ENCODE results near the gene MAGEA3.
"Not testable (repeated sequence)": the region's sequence is repeated elsewhere in the genome, so short reads cannot be mapped to it uniquely, and the experiment has no call there.

MAGEA3 gene

GRCh38 chrX:152656890-152657289 lies 41.7 kb upstream of the MAGEA3 start:
- Histone ChIP-seq H4K20me1 (ENCODE audit: insufficient read depth, low read length) (no peaks in the 10 kb centered on the region), H3K9ac (ENCODE audit: low read depth, low read length) (no peak overlapping the region), H3K4me3 (ENCODE audit: low read depth in 1 of 2, low read length in 2 of 2) (no peak overlapping the region), H3K4me2 (ENCODE audit: insufficient read depth, low read length) (no peak overlapping the region), H3K36me3 (ENCODE audit: insufficient read depth, low read length) (no peaks in the 10 kb centered on the region), H3K4me1 (ENCODE audit: insufficient read depth, low read length) (no peaks in the 10 kb centered on the region), H3K27me3 (ENCODE audit: insufficient read depth, low read length, poor library complexity) (no peaks in the 10 kb centered on the region), H3K79me2 (ENCODE audit: insufficient read depth, low read length) (no peaks in the 10 kb centered on the region), H2AFZ (ENCODE audit: low read depth, low read length) (no peak overlapping the region), H3K27ac (ENCODE audit: low read length) (no peak overlapping the region), H3K9me3 (ENCODE audit: insufficient read depth, low read length, severe bottlenecking) (no peaks in the 10 kb centered on the region)
- DNase-seq (no peak), ATAC-seq (ENCODE audit: insufficient read depth, low read depth) (no peak)
- no peak for TF ChIP-seq CTCF (IDR thresholded peaks at IDR 0.05; ENCODE audit: borderline replicate concordance, extremely low read depth, low read length, poor library complexity, severe bottlenecking)
- no peak for TF ChIP-seq EZH2 (IDR thresholded peaks at IDR 0.05; ENCODE audit: borderline replicate concordance, low read depth, low read length, severe bottlenecking)

- no peaks in the 10 kb centered on the region for H3K79me2 ChIP-seq (ENCODE audit: insufficient read depth, low read length)
- no peak for ATAC-seq (ENCODE audit: insufficient read depth, low read depth)
- no peak overlapping the region for H3K9ac ChIP-seq (ENCODE audit: low read depth, low read length)
- H3K36me3 ChIP-seq (ENCODE audit: insufficient read depth, low read length): no peaks in the 10 kb centered on the region
- H2AFZ ChIP-seq (ENCODE audit: low read depth, low read length): no peak overlapping the region
- no peaks in the 10 kb centered on the region for H3K9me3 ChIP-seq (ENCODE audit: insufficient read depth, low read length, severe bottlenecking)
- no peaks in the 10 kb centered on the region for H3K27me3 ChIP-seq (ENCODE audit: insufficient read depth, low read length, poor library complexity)
- DNase-seq: no peak
- H3K27ac ChIP-seq (ENCODE audit: low read length): no peak overlapping the region
- no peak overlapping the region for H3K4me3 ChIP-seq (ENCODE audit: low read depth in 1 of 2, low read length in 2 of 2)
- TF ChIP-seq EZH2 (IDR thresholded peaks at IDR 0.05; ENCODE audit: borderline replicate concordance, low read depth, low read length, severe bottlenecking) (no peak), CTCF (IDR thresholded peaks at IDR 0.05; ENCODE audit: borderline replicate concordance, extremely low read depth, low read length, poor library complexity, severe bottlenecking) (no peak)
- no peaks in the 10 kb centered on the region for H3K4me1 ChIP-seq (ENCODE audit: insufficient read depth, low read length)
- H4K20me1 ChIP-seq (ENCODE audit: insufficient read depth, low read length): no peaks in the 10 kb centered on the region
- no peak overlapping the region for H3K4me2 ChIP-seq (ENCODE audit: insufficient read depth, low read length)
Observed at GRCh38 chrX:152658302-152658701, 40.3 kb upstream of the MAGEA3 start.

- Histone ChIP-seq H3K79me2 (ENCODE audit: insufficient read depth, low read length) (no peaks in the 10 kb centered on the region), H3K4me1 (ENCODE audit: insufficient read depth, low read length) (no peaks in the 10 kb centered on the region), H4K20me1 (ENCODE audit: insufficient read depth, low read length) (no peaks in the 10 kb centered on the region), H3K9ac (ENCODE audit: low read depth, low read length) (no peak overlapping the region), H3K36me3 (ENCODE audit: insufficient read depth, low read length) (no peaks in the 10 kb centered on the region), H3K9me3 (ENCODE audit: insufficient read depth, low read length, severe bottlenecking) (no peaks in the 10 kb centered on the region), H3K4me2 (ENCODE audit: insufficient read depth, low read length) (no peak overlapping the region), H3K27ac (ENCODE audit: low read length) (no peak overlapping the region), H3K4me3 (ENCODE audit: low read depth in 1 of 2, low read length in 2 of 2) (no peak overlapping the region), H2AFZ (ENCODE audit: low read depth, low read length) (no peak overlapping the region), H3K27me3 (ENCODE audit: insufficient read depth, low read length, poor library complexity) (no peaks in the 10 kb centered on the region)
- TF ChIP-seq EZH2 (IDR thresholded peaks at IDR 0.05; ENCODE audit: borderline replicate concordance, low read depth, low read length, severe bottlenecking) (no peak), CTCF (IDR thresholded peaks at IDR 0.05; ENCODE audit: borderline replicate concordance, extremely low read depth, low read length, poor library complexity, severe bottlenecking) (no peak)
- DNase-seq (no peak), ATAC-seq (ENCODE audit: insufficient read depth, low read depth) (no peak)
Observed at GRCh38 chrX:152663086-152663485, 35.5 kb upstream of the MAGEA3 start.

- ATAC-seq (ENCODE audit: insufficient read depth, low read depth): no peak
Observed at GRCh38 chrX:152674135-152674534, 24.5 kb upstream of the MAGEA3 start.

GRCh38 chrX:152674652-152675051 lies 23.9 kb upstream of the MAGEA3 start:
- H3K79me2 ChIP-seq (ENCODE audit: insufficient read depth, low read length); H3K9ac ChIP-seq (ENCODE audit: low read depth, low read length); H2AFZ ChIP-seq (ENCODE audit: low read depth, low read length); ATAC-seq (ENCODE audit: insufficient read depth, low read depth); H3K36me3 ChIP-seq (ENCODE audit: insufficient read depth, low read length); H3K9me3 ChIP-seq (ENCODE audit: insufficient read depth, low read length, severe bottlenecking); H3K4me2 ChIP-seq (ENCODE audit: insufficient read depth, low read length); H3K27me3 ChIP-seq (ENCODE audit: insufficient read depth, low read length, poor library complexity); H3K4me3 ChIP-seq (ENCODE audit: low read depth in 1 of 2, low read length in 2 of 2); H3K4me1 ChIP-seq (ENCODE audit: insufficient read depth, low read length); DNase-seq; H3K27ac ChIP-seq (ENCODE audit: low read length); H4K20me1 ChIP-seq (ENCODE audit: insufficient read depth, low read length): not testable (repeated sequence)

More at GRCh38 chrX:152674135-152674534, 24.5 kb upstream of the MAGEA3 start:
- H3K4me1 ChIP-seq (ENCODE audit: insufficient read depth, low read length): no peaks in the 10 kb centered on the region
- H3K4me2 ChIP-seq (ENCODE audit: insufficient read depth, low read length): no peak overlapping the region
- H3K36me3 ChIP-seq (ENCODE audit: insufficient read depth, low read length): no peaks in the 10 kb centered on the region
- H2AFZ ChIP-seq (ENCODE audit: low read depth, low read length): no peak overlapping the region
- no peaks in the 10 kb centered on the region for H3K27me3 ChIP-seq (ENCODE audit: insufficient read depth, low read length, poor library complexity)
- no peak overlapping the region for H3K4me3 ChIP-seq (ENCODE audit: low read depth in 1 of 2, low read length in 2 of 2)
- no peak for DNase-seq
- H3K9me3 ChIP-seq (ENCODE audit: insufficient read depth, low read length, severe bottlenecking): no peaks in the 10 kb centered on the region
- no peaks in the 10 kb centered on the region for H4K20me1 ChIP-seq (ENCODE audit: insufficient read depth, low read length)
- H3K79me2 ChIP-seq (ENCODE audit: insufficient read depth, low read length): no peaks in the 10 kb centered on the region
- H3K27ac ChIP-seq (ENCODE audit: low read length): no peak overlapping the region
- TF ChIP-seq CTCF (IDR thresholded peaks at IDR 0.05; ENCODE audit: borderline replicate concordance, extremely low read depth, low read length, poor library complexity, severe bottlenecking) (no peak), EZH2 (IDR thresholded peaks at IDR 0.05; ENCODE audit: borderline replicate concordance, low read depth, low read length, severe bottlenecking) (no peak)
- H3K9ac ChIP-seq (ENCODE audit: low read depth, low read length): no peak overlapping the region

All from DND-41 (cell line).